Measurements from ENCODE around the gene CCL22.

Gene CCL22

DNA sequence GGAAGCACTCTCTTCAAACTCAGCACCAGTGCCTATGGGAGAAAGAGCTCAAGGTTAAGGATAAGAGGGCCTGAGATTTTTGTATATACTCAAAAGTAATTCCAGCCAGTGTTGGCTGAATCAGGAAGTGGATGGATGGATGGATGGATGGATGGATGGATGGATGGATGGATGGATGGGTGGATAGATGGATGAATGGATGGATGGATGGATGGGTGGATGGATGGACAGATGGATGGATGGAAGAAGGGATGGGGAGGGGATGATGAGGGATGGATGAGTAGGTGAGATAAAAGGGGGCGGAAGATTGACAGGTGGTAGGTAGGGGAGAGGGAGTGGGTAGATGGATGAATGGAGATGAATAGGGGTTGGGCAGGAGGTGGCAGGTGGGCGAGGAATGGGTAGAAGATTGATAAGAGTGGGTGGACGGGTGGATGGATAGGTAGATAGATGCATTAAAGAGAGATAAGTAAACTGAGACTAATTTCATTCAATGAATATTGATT, 17.8 kb downstream of the CCL22 start:
- DNase-seq (ENCODE audit: low read depth in 2 of 2) = no peak

DNA sequence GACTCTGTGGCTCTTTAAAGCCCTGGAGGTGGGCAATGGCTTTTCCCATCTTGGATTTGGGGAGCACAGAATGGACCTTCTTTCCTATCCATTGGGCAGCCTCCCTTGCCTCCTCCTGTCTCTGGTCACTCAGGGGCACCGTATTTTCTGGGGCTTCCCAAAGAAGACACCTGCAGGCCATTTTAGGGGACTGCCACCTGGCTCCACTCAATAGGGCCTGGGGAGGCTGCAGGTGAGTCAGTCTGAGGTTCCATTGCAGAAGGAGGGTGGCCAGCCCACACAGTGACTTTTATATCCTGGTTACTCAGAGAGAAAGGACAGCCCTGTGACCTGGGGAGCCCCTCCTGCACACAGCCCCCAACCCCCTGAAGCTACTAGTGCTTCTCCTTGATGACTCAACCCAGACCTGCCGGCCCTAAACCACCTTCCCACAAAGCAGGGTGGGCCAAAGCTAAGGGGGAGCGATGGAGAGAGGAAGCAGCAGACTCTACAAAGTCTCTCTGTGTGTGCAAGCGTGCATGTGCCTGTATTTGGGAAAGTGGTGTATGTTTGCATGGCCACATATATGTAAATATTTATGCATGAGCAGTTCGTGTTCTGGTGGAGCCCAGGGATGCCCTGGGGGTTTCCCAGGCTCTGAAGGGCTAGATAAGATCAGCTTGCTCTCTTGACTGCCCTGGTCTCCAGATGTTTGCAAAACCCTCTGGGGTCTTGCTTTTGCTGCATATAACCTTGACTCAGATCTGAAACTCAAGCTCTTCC, 18.7 kb downstream of the CCL22 start:
- peak; percentile 54 to 55 for DNase-seq (ENCODE audit: low read depth in 2 of 2)

DNA sequence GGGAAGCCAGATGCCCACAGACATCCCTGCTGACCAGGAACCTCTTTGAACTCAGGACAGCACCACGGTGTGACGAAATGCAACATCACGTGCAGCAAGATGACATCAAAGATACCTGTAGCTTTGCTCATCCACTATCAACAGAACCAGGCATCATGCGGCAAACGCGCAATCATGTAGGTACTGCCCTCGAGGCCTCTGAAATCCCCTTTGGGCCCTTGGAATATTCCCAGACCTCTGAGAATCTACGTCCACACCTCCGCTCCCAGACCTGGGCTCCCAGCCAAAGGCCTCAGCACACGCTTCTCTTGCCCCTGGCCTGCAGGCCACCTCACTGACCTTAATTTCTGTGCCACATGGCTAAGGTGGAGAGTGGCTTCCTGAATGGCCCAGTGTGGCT, 21.0 kb downstream of the CCL22 start:
- DNase-seq (ENCODE audit: low read depth in 2 of 2) = no peak

DNA sequence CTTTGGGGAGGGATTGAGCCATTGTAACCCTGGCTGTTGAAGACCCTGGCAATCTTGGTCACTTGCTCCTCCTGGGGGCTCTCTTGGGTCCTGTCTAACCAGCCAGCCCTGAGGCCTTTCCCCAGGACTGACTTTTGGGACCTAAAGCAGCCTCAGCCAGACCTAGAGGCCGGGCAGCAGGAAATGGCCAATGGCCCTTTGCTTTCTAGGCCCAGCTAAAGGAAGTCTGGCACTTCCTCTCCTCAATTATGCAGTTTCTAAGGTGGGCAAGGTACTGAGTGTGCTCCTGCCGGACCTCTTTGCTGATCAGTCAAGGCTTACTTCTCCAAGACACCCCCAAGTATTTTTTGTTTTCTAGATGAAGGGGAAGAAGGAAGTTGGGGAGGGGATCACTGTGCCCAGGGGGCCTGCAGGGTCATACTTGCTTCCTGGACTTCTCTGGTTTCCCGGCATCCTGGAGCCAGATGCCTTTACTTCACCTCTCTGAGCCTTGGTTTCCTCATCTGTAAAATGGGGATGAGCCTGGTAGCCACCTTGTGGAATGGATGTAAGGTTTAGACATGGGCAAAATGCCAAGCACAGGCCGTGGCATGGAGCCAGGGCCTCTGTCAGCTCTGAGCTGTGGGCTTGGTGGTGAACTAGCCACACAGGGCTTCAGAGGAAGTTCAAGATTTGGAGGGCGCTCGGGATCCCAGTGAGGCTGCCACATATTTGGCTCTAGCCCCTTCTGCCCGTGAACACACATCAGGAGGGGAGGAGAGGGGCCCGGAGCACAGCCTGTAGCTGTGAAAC, 22.3 kb downstream of the CCL22 start:
- DNase-seq (ENCODE audit: low read depth in 2 of 2) = no peak

DNA sequence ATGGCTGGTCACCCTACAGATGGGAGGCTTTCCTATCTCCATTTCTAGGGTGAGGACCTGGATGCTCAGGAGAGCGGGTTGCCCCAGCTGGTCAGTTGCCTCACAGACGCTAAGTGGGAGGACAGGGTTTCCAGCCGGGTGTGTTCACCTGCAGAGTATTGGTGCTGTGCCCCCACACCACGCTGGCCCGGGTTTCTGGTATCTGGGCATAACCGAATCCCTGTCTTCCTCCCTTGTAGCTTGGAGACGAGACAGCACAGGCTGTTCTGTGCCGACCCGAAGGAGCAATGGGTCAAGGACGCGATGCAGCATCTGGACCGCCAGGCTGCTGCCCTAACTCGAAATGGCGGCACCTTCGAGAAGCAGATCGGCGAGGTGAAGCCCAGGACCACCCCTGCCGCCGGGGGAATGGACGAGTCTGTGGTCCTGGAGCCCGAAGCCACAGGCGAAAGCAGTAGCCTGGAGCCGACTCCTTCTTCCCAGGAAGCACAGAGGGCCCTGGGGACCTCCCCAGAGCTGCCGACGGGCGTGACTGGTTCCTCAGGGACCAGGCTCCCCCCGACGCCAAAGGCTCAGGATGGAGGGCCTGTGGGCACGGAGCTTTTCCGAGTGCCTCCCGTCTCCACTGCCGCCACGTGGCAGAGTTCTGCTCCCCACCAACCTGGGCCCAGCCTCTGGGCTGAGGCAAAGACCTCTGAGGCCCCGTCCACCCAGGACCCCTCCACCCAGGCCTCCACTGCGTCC, 23.4 kb downstream of the CCL22 start:
- no peak for DNase-seq (ENCODE audit: low read depth in 2 of 2)

DNA sequence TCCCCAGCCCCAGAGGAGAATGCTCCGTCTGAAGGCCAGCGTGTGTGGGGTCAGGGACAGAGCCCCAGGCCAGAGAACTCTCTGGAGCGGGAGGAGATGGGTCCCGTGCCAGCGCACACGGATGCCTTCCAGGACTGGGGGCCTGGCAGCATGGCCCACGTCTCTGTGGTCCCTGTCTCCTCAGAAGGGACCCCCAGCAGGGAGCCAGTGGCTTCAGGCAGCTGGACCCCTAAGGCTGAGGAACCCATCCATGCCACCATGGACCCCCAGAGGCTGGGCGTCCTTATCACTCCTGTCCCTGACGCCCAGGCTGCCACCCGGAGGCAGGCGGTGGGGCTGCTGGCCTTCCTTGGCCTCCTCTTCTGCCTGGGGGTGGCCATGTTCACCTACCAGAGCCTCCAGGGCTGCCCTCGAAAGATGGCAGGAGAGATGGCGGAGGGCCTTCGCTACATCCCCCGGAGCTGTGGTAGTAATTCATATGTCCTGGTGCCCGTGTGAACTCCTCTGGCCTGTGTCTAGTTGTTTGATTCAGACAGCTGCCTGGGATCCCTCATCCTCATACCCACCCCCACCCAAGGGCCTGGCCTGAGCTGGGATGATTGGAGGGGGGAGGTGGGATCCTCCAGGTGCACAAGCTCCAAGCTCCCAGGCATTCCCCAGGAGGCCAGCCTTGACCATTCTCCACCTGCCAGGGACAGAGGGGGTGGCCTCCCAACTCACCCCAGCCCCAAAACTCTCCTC, 24.1 kb downstream of the CCL22 start:
- DNase-seq (ENCODE audit: low read depth in 2 of 2) = no peak

DNA sequence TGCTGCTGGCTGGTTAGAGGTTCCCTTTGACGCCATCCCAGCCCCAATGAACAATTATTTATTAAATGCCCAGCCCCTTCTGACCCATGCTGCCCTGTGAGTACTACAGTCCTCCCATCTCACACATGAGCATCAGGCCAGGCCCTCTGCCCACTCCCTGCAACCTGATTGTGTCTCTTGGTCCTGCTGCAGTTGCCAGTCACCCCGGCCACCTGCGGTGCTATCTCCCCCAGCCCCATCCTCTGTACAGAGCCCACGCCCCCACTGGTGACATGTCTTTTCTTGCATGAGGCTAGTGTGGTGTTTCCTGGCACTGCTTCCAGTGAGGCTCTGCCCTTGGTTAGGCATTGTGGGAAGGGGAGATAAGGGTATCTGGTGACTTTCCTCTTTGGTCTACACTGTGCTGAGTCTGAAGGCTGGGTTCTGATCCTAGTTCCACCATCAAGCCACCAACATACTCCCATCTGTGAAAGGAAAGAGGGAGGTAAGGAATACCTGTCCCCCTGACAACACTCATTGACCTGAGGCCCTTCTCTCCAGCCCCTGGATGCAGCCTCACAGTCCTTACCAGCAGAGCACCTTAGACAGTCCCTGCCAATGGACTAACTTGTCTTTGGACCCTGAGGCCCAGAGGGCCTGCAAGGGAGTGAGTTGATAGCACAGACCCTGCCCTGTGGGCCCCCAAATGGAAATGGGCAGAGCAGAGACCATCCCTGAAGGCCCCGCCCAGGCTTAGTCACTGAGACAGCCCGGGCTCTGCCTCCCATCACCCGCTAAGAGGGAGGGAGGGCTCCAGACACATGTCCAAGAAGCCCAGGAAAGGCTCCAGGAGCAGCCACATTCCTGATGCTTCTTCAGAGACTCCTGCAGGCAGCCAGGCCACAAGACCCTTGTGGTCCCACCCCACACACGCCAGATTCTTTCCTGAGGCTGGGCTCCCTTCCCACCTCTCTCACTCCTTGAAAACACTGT, 25.0 kb downstream of the CCL22 start:
- DNase-seq (ENCODE audit: low read depth in 2 of 2) = no peak

DNA sequence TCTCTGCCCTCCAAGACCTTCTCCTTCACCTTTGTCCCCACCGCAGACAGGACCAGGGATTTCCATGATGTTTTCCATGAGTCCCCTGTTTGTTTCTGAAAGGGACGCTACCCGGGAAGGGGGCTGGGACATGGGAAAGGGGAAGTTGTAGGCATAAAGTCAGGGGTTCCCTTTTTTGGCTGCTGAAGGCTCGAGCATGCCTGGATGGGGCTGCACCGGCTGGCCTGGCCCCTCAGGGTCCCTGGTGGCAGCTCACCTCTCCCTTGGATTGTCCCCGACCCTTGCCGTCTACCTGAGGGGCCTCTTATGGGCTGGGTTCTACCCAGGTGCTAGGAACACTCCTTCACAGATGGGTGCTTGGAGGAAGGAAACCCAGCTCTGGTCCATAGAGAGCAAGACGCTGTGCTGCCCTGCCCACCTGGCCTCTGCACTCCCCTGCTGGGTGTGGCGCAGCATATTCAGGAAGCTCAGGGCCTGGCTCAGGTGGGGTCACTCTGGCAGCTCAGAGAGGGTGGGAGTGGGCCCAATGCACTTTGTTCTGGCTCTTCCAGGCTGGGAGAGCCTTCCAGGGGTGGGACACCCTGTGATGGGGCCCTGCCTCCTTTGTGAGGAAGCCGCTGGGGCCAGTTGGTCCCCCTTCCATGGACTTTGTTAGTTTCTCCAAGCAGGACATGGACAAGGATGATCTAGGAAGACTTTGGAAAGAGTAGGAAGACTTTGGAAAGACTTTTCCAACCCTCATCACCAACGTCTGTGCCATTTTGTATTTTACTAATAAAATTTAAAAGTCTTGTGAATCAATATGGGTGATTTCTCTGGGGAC, 25.9 kb downstream of the CCL22 start:
- DNase-seq (ENCODE audit: low read depth in 2 of 2) = no peak

DNA sequence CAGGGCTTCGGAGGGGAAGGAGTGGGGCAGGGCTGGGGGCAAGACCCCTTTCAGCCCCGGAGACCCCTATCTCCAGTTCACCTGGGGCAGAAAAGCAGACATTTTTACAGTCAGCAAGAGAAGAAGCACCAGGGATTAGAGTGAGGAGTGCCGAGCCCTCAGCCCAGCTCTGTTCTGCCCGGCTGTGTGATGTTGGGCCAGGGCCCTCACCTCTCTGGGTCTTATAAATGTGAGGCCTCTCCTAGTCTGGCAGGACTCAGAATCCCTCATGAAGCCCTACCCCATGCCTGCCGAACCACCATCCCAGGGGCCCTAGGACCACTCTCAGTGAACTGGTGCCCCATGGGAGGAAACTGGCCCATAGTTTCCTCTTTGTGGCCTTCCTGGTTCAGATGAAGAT, 26.5 kb downstream of the CCL22 start:
- DNase-seq (ENCODE audit: low read depth in 2 of 2) = no peak

DNA sequence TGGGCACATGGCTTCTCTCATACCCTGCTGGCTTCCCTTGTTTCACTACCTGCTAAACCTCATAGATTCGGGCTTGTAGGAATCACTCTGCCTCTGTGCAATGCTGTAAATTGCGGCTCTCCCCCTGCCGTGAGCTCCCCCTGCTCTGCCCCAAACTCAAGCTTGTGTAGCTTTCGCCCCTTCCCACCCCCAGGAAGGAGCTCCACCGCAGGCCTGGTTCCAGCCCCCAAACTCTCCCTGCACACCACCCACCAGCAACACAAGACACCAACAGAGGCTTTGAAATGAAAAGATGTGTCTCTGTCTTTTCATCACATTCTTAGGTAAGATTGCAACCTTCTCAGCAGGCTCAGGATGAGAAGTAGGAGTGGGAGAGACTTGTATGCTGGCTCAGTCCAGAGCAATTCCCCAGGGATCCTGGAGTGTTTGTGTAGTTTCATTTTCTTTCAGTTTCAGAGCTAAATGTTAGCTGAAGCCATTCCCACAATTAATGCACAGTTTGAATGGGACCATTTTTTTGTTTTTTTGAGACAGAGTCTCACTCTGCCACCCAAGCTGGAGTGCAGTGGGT, 27.9 kb downstream of the CCL22 start:
- no peak for DNase-seq (ENCODE audit: low read depth in 2 of 2)

DNA sequence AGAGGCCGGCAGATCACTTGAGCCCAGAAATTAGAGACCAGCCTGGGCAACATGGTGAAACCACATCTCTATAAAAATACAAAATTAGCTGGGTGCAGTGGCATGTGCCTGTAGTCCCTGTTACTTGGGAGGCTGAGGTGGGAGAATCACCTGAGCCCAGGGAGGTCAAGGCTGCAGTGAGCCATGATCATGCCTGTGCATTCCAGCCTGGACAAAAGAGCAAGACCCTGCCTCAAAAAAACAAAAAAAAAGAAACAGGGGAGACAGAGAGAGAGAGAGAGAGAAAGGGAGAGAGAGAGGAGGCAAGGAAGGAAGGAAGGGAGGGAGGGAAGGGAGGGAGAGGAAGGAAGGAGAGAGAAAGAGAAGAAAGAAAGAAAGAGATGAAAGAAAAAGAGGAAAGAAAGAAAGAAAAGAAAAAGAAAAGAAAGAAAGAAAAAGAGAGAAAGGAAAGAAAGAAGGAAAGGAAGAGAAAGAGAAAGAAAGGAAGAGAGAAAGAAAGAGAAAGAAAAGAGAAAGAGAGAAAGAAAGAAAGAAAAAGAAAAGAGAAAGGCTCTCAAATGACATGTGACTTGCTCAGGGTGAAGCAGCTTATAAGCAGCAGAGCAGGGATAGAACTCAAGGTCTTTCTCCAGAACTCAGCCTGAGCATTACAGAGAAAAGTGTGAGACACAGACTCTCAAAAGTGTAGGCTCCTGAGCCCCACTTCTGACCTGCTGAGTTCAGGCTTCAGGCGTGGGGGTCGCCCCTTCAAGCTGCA, 29.2 kb downstream of the CCL22 start:
- DNase-seq (ENCODE audit: low read depth in 2 of 2) = no peak

DNA sequence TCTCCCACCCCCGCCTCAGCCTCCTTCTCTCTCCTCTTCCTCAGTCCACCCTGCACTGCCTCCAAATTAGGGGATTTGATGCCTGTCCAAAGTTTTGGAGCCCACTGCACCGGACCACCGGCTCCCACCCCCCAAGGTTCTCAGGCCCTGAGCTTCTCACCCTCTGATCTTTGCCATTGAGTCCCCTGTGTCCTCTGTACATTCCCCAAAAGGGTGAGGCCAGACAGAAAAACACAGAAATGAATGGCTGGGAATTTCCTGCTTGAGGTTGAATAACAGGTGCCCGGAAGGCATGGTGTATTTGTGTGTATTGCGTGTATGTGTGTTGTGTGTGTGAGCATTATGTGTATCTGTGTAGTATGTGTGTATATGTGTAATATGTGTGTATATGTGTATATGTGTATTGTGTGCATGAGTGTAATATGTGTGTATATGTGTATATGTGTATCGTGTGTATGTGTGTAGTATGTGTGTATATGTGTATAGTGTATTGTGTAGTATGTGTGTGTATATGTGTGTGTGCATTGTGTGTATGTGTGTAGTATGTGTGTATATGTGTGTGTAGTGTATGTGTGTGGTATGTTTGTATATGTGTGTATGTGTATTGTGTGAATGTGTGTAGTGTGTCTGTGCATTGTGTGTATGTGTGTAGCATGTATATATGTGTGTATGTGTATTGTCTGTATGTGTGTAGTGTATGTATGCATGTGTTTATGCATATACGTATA, 29.9 kb downstream of the CCL22 start:
- DNase-seq (ENCODE audit: low read depth in 2 of 2) = no peak

DNA sequence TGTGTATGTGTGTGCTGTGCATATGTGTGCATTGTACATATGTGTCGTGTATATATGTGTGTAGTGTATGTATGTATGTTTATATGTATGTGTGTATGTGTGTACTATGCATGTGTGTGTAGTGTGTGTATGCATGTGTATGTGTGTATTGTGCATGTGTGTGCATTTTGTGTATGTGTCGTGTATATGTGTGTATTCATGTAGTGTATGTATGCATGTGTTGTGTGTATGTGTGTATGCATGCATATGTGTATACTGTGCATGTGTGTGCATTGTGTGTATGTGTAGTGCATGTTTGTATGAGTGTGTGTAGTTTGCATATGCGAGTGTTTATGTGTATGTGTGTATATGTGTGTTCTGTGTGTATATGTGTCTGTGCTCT, 30.5 kb downstream of the CCL22 start:
- DNase-seq (ENCODE audit: low read depth in 2 of 2) = no peak

DNA sequence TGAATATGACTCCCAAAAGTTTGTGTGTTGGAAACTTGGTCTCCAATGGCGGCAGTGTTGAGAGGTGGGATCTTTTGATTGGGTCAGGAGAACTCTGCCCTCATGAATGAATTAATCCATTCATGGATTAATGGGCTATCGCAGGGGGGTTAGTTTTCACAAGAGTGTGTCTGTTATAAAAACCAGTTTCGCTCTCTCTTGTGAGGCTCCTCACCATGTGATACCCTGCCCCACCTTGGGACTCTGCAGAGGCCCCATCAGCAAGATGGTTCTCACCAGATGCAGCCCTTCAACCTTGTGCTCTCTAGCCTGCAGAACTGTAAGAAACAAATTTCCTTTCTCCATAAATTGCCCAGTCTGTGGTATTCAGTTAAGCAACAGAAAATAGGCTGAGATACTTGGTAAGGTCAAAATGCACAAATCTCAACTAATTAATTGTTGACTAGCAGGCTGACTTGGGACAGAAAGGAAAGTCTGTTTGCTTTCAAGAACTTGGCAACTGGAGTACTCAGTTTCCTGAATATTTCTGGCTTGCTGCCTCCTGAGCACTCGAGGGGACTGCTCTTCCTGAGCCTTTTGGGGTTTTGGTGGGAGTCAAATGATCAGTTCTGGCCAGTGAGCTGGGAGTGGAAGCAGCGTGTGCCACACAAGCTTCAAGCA, 32.2 kb downstream of the CCL22 start:
- no peak for DNase-seq (ENCODE audit: low read depth in 2 of 2)

DNA sequence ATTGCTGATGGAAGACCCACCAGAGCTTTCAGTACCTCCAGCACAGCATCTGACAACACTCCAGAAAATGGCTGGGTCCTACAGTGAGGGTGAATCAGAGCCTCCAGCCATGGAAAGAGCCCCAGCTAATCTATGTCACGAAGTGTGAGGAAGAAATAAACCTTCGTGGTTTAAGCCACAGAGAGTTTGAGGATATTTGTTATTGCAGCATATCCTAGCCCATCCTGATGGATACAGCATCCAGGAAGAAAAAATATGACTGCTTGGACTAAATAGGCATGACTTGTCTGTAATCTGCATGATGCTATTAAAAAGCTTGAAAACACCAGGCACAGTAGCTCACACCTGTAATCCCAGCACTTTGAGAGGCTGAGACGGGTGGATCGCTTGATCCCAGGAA, 32.7 kb downstream of the CCL22 start:
- no peak for DNase-seq (ENCODE audit: low read depth in 2 of 2)

DNA sequence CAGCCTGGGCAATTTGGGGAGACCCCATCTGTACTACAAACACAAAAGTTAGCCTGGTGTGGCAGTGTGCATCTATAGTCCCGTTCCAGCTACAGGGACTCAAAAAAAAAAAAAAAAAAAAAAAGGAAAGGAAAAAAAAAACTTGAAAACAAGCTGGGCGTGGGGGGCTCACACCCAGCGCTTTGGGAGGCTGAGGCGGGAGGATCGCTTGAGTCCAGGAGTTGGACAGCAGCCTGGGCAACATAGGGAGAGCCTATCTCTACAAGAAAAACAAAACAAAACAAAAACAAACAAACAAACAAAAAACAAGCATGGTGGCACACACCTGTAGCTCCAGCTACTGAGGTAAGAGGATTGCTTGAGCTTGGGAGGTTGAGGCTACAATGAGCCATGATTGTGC, 33.1 kb downstream of the CCL22 start:
- no peak for DNase-seq (ENCODE audit: low read depth in 2 of 2)

DNA sequence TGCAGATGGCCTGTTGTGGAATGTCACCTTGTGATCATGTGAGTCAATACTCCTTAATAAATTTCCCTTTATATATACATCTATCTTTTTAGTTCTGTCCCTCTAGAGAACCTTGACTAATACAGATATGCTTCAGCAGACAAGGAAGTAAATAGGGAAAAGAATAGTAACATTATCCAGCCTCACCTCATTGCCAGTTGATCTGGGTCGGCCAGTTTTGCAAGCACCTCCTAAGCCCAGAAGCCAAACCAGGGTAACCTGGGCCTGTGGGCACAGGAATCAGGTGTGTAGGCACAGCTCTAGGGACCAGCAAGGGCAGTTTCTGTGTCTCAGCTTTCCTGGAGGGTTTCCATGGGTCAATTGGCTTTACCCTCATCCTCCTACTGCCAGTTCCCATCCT, 34.1 kb downstream of the CCL22 start:
- no peak for DNase-seq (ENCODE audit: low read depth in 2 of 2)

All from stimulated activated CD8-positive, alpha-beta memory T cell treated with anti-CD3 and anti-CD28 coated beads, Interleukin-2, amount 100 ng/mL, for 48 hours (primary cell).